ENCODE results near the gene GLYAT. TPM values are rescaled to one million over a fixed set of nuclear protein-coding genes. Genes with fewer than 3 reads are reported as not detected.
"Not testable (repeated sequence)": the region's sequence is repeated elsewhere in the genome, so short reads cannot be mapped to it uniquely, and the experiment has no call there.

Gene GLYAT
- total RNA-seq, 1 donor from 2014 or later = not detected

GRCh38 chr11:58685973-58686722, 45.6 kb downstream of the GLYAT start:
- Histone ChIP-seq H3K4me3 (ENCODE audit: low read length in 3 of 3) (no peak overlapping the region), H3K36me3 (ENCODE audit: control insufficient read depth in 3 of 3, insufficient read depth in 3 of 3, low read length in 3 of 3) (no peaks in the 10 kb centered on the region), H3K4me1 (ENCODE audit: control insufficient read depth in 3 of 3, insufficient read depth in 3 of 3, low read length in 3 of 3) (no peaks in the 10 kb centered on the region), H3K9me3 (ENCODE audit: control insufficient read depth in 3 of 3, low read length in 3 of 3) (no peaks in the 10 kb centered on the region), H3K27ac (ENCODE audit: low read depth, low read length) (no peak overlapping the region), H3K9ac (ENCODE audit: low read depth in 1 of 3, low read length in 3 of 3) (no peak overlapping the region), H3K27me3 (ENCODE audit: control insufficient read depth in 3 of 3, insufficient read depth in 3 of 3, low read length in 3 of 3) (no peaks in the 10 kb centered on the region)

- not testable (repeated sequence) for H3K9me3 ChIP-seq (ENCODE audit: control insufficient read depth in 3 of 3, low read length in 3 of 3); H3K4me3 ChIP-seq (ENCODE audit: low read length in 3 of 3); H3K36me3 ChIP-seq (ENCODE audit: control insufficient read depth in 3 of 3, insufficient read depth in 3 of 3, low read length in 3 of 3); H3K27ac ChIP-seq (ENCODE audit: low read depth, low read length); H3K27me3 ChIP-seq (ENCODE audit: control insufficient read depth in 3 of 3, insufficient read depth in 3 of 3, low read length in 3 of 3); H3K4me1 ChIP-seq (ENCODE audit: control insufficient read depth in 3 of 3, insufficient read depth in 3 of 3, low read length in 3 of 3); H3K9ac ChIP-seq (ENCODE audit: low read depth in 1 of 3, low read length in 3 of 3)
Observed at GRCh38 chr11:58682660-58683059, 49.1 kb downstream of the GLYAT start.

- H3K9me3 ChIP-seq (ENCODE audit: control insufficient read depth in 3 of 3, low read length in 3 of 3); H3K27ac ChIP-seq (ENCODE audit: low read depth, low read length); H3K9ac ChIP-seq (ENCODE audit: low read depth in 1 of 3, low read length in 3 of 3); H3K4me1 ChIP-seq (ENCODE audit: control insufficient read depth in 3 of 3, insufficient read depth in 3 of 3, low read length in 3 of 3); H3K4me3 ChIP-seq (ENCODE audit: low read length in 3 of 3); H3K36me3 ChIP-seq (ENCODE audit: control insufficient read depth in 3 of 3, insufficient read depth in 3 of 3, low read length in 3 of 3): not testable (repeated sequence)
- H3K27me3 ChIP-seq (ENCODE audit: control insufficient read depth in 3 of 3, insufficient read depth in 3 of 3, low read length in 3 of 3) = peaks cover 0 to 11% (median 0%) of the 10 kb centered on the region in 3 donors
Observed at GRCh38 chr11:58677536-58677935, 54.2 kb downstream of the GLYAT start.

GRCh38 chr11:58676563-58677135, 55.1 kb downstream of the GLYAT start:
- peaks cover 0 to 11% (median 0%) of the 10 kb centered on the region in 3 donors for H3K27me3 ChIP-seq (ENCODE audit: control insufficient read depth in 3 of 3, insufficient read depth in 3 of 3, low read length in 3 of 3)
- no peaks in the 10 kb centered on the region for H3K36me3 ChIP-seq (ENCODE audit: control insufficient read depth in 3 of 3, insufficient read depth in 3 of 3, low read length in 3 of 3)
- H3K27ac ChIP-seq (ENCODE audit: low read depth, low read length) = no peak overlapping the region
- H3K4me1 ChIP-seq (ENCODE audit: control insufficient read depth in 3 of 3, insufficient read depth in 3 of 3, low read length in 3 of 3) = no peaks in the 10 kb centered on the region
- no peak overlapping the region for H3K9ac ChIP-seq (ENCODE audit: low read depth in 1 of 3, low read length in 3 of 3)
- no peaks in the 10 kb centered on the region for H3K9me3 ChIP-seq (ENCODE audit: control insufficient read depth in 3 of 3, low read length in 3 of 3)
- no peak overlapping the region for H3K4me3 ChIP-seq (ENCODE audit: low read length in 3 of 3)

- no peak overlapping the region for H3K27ac ChIP-seq (ENCODE audit: low read depth, low read length)
- H3K27me3 ChIP-seq (ENCODE audit: control insufficient read depth in 3 of 3, insufficient read depth in 3 of 3, low read length in 3 of 3) = peaks cover 0 to 9% (median 0%) of the 10 kb centered on the region in 3 donors
- no peaks in the 10 kb centered on the region for H3K9me3 ChIP-seq (ENCODE audit: control insufficient read depth in 3 of 3, low read length in 3 of 3)
- no peaks in the 10 kb centered on the region for H3K4me1 ChIP-seq (ENCODE audit: control insufficient read depth in 3 of 3, insufficient read depth in 3 of 3, low read length in 3 of 3)
- no peaks in the 10 kb centered on the region for H3K36me3 ChIP-seq (ENCODE audit: control insufficient read depth in 3 of 3, insufficient read depth in 3 of 3, low read length in 3 of 3)
- H3K9ac ChIP-seq (ENCODE audit: low read depth in 1 of 3, low read length in 3 of 3) = no peak overlapping the region
- no peak overlapping the region for H3K4me3 ChIP-seq (ENCODE audit: low read length in 3 of 3)
Observed at GRCh38 chr11:58675334-58676155, 56.2 kb downstream of the GLYAT start.

GRCh38 chr11:58674609-58675008, 57.1 kb downstream of the GLYAT start:
- Histone ChIP-seq H3K4me3 (ENCODE audit: low read length in 3 of 3) (no peak overlapping the region), H3K36me3 (ENCODE audit: control insufficient read depth in 3 of 3, insufficient read depth in 3 of 3, low read length in 3 of 3) (no peaks in the 10 kb centered on the region), H3K9me3 (ENCODE audit: control insufficient read depth in 3 of 3, low read length in 3 of 3) (no peaks in the 10 kb centered on the region), H3K27ac (ENCODE audit: low read depth, low read length) (no peak overlapping the region), H3K4me1 (ENCODE audit: control insufficient read depth in 3 of 3, insufficient read depth in 3 of 3, low read length in 3 of 3) (no peaks in the 10 kb centered on the region), H3K9ac (ENCODE audit: low read depth in 1 of 3, low read length in 3 of 3) (no peak overlapping the region), H3K27me3 (ENCODE audit: control insufficient read depth in 3 of 3, insufficient read depth in 3 of 3, low read length in 3 of 3) (peaks cover 0 to 2% (median 0%) of the 10 kb centered on the region in 3 donors)

- Histone ChIP-seq H3K27ac (ENCODE audit: low read depth, low read length) (no peak overlapping the region), H3K4me1 (ENCODE audit: control insufficient read depth in 3 of 3, insufficient read depth in 3 of 3, low read length in 3 of 3) (no peaks in the 10 kb centered on the region), H3K9me3 (ENCODE audit: control insufficient read depth in 3 of 3, low read length in 3 of 3) (no peaks in the 10 kb centered on the region), H3K27me3 (ENCODE audit: control insufficient read depth in 3 of 3, insufficient read depth in 3 of 3, low read length in 3 of 3) (peaks cover 0 to 2% (median 0%) of the 10 kb centered on the region in 3 donors), H3K36me3 (ENCODE audit: control insufficient read depth in 3 of 3, insufficient read depth in 3 of 3, low read length in 3 of 3) (no peaks in the 10 kb centered on the region), H3K9ac (ENCODE audit: low read depth in 1 of 3, low read length in 3 of 3) (no peak overlapping the region), H3K4me3 (ENCODE audit: low read length in 3 of 3) (no peak overlapping the region)
Observed at GRCh38 chr11:58671983-58672633, 59.6 kb downstream of the GLYAT start.

GRCh38 chr11:58659910-58660570, 71.7 kb downstream of the GLYAT start:
- Histone ChIP-seq H3K27ac (ENCODE audit: low read depth, low read length) (no peak overlapping the region), H3K27me3 (ENCODE audit: control insufficient read depth in 3 of 3, insufficient read depth in 3 of 3, low read length in 3 of 3) (no peaks in the 10 kb centered on the region), H3K4me1 (ENCODE audit: control insufficient read depth in 3 of 3, insufficient read depth in 3 of 3, low read length in 3 of 3) (no peaks in the 10 kb centered on the region), H3K4me3 (ENCODE audit: low read length in 3 of 3) (no peak overlapping the region), H3K9me3 (ENCODE audit: control insufficient read depth in 3 of 3, low read length in 3 of 3) (no peaks in the 10 kb centered on the region), H3K36me3 (ENCODE audit: control insufficient read depth in 3 of 3, insufficient read depth in 3 of 3, low read length in 3 of 3) (no peaks in the 10 kb centered on the region), H3K9ac (ENCODE audit: low read depth in 1 of 3, low read length in 3 of 3) (no peak overlapping the region)

- Histone ChIP-seq H3K9me3 (ENCODE audit: control insufficient read depth in 3 of 3, low read length in 3 of 3) (no peaks in the 10 kb centered on the region), H3K4me3 (ENCODE audit: low read length in 3 of 3) (no peak overlapping the region), H3K27me3 (ENCODE audit: control insufficient read depth in 3 of 3, insufficient read depth in 3 of 3, low read length in 3 of 3) (no peaks in the 10 kb centered on the region), H3K9ac (ENCODE audit: low read depth in 1 of 3, low read length in 3 of 3) (no peak overlapping the region), H3K36me3 (ENCODE audit: control insufficient read depth in 3 of 3, insufficient read depth in 3 of 3, low read length in 3 of 3) (no peaks in the 10 kb centered on the region), H3K27ac (ENCODE audit: low read depth, low read length) (no peak overlapping the region), H3K4me1 (ENCODE audit: control insufficient read depth in 3 of 3, insufficient read depth in 3 of 3, low read length in 3 of 3) (no peaks in the 10 kb centered on the region)
Observed at GRCh38 chr11:58659404-58659803, 72.3 kb downstream of the GLYAT start.
